Endometrial microvascular endothelial cells (primary cell): Measurements from ENCODE around the gene ABCD1. TPM values are rescaled to one million over a fixed set of nuclear protein-coding genes. Genes with fewer than 3 reads are reported as not detected.
"Not testable (repeated sequence)": the region's sequence is repeated elsewhere in the genome, so short reads cannot be mapped to it uniquely, and the experiment has no call there.

ENCODE experiments used
- in situ Hi-C: cut with HindIII; loops from 2 replicates; pipeline ENCODE4 v1.10.0; 2017; ENCODE audit warnings: low sequenced_read_pairs, low pct_unique_long_range_greater_than_20kb; ENCODE audit errors: inconsistent ontology term
- total RNA-seq: library from RNA; depleted of rRNA; stranded (reverse); fragments of >200 nt; gene quantifications from one replicate; pipeline ENCODE4 v1.2.3, GENCODE V29; 2015; ENCODE audit errors: inconsistent ontology term

ABCD1 gene
- total RNA-seq, 1 donor from 2014 or later: 11.7 TPM

GRCh38 chrX:153693216-153694086, 31.2 kb upstream of the ABCD1 start:
- in situ Hi-C loops: no loop called here

- in situ Hi-C loops: not testable (repeated sequence)
Measured at GRCh38 chrX:153694256-153694655, 30.4 kb upstream of the ABCD1 start.

- in situ Hi-C loops: no loop called here
Measured at GRCh38 chrX:153694687-153695270, 29.9 kb upstream of the ABCD1 start.

- in situ Hi-C loops: no loop called here
Measured at GRCh38 chrX:153696100-153696499, 28.6 kb upstream of the ABCD1 start.

GRCh38 chrX:153696538-153696937, 28.1 kb upstream of the ABCD1 start:
- in situ Hi-C loops: not testable (repeated sequence)

- in situ Hi-C loops: not testable (repeated sequence)
Measured at GRCh38 chrX:153696986-153697722, 27.5 kb upstream of the ABCD1 start.

- in situ Hi-C loops: no loop called here
Measured at GRCh38 chrX:153697924-153698865, 26.5 kb upstream of the ABCD1 start.

GRCh38 chrX:153699210-153699783, 25.4 kb upstream of the ABCD1 start:
- in situ Hi-C loops: not testable (repeated sequence)

- in situ Hi-C loops: not testable (repeated sequence)
Measured at GRCh38 chrX:153699784-153700371, 24.8 kb upstream of the ABCD1 start.

- in situ Hi-C loops: no loop called here
Measured at GRCh38 chrX:153700376-153700945, 24.2 kb upstream of the ABCD1 start.

- in situ Hi-C loops: no loop called here
Measured at GRCh38 chrX:153700967-153701366, 23.7 kb upstream of the ABCD1 start.

GRCh38 chrX:153701706-153702105, 22.9 kb upstream of the ABCD1 start:
- in situ Hi-C loops: no loop called here

- in situ Hi-C loops: no loop called here
Measured at GRCh38 chrX:153702336-153703035, 22.2 kb upstream of the ABCD1 start.

GRCh38 chrX:153703036-153703370, 21.7 kb upstream of the ABCD1 start:
- in situ Hi-C loops: no loop called here

- in situ Hi-C loops: no loop called here
Measured at GRCh38 chrX:153704021-153704526, 20.6 kb upstream of the ABCD1 start.

GRCh38 chrX:153704631-153705402, 19.8 kb upstream of the ABCD1 start:
- in situ Hi-C loops: not testable (repeated sequence)
